Measurements from ENCODE around the gene OR5H15. TPM values are rescaled to one million over a fixed set of nuclear protein-coding genes. Genes with fewer than 3 reads are reported as not detected.

OR5H15 gene
- polyA plus RNA-seq, 4 donors: not detected

Other genes starting within 250 kb of the OR5H15 start
- 10 to 100 TPM; 35.1 to 50.3 (median 45.8) TPM for gene RIOX2, start 194.3 kb upstream of the OR5H15 start, polyA plus RNA-seq (ENCODE audit: insufficient read length in 4 of 4)
- gene GABRR3, start 131.4 kb upstream of the OR5H15 start, polyA plus RNA-seq (ENCODE audit: insufficient read length in 4 of 4): under 1 TPM in 2 of 4 donors, not detected in 2; 0.04 to 0.10 TPM
- gene OR5AC2, start 79.5 kb upstream of the OR5H15 start, polyA plus RNA-seq (ENCODE audit: insufficient read length in 4 of 4): not detected
- gene OR5H1, start 36.0 kb upstream of the OR5H15 start, polyA plus RNA-seq (ENCODE audit: insufficient read length in 4 of 4): under 1 TPM in 2 of 4 donors, not detected in 2; 0.03 to 0.04 TPM
- gene OR5H14, start 19.2 kb upstream of the OR5H15 start, polyA plus RNA-seq (ENCODE audit: insufficient read length in 4 of 4): under 1 TPM in 1 of 4 donors, not detected in 3; 0.01 TPM
- gene OR5H6, start 97.5 kb downstream of the OR5H15 start, polyA plus RNA-seq (ENCODE audit: insufficient read length in 4 of 4): not detected
- not detected for gene OR5H2, start 115.8 kb downstream of the OR5H15 start, polyA plus RNA-seq (ENCODE audit: insufficient read length in 4 of 4)
- not detected for gene OR5K4, start 187.2 kb downstream of the OR5H15 start, polyA plus RNA-seq (ENCODE audit: insufficient read length in 4 of 4)
- not detected for gene OR5K3, start 224.0 kb downstream of the OR5H15 start, polyA plus RNA-seq (ENCODE audit: insufficient read length in 4 of 4)

Data from right renal pelvis (tissue), 4 donors.